Tibial nerve (tissue), 4 donors: ENCODE data around the gene ZNF783.

Experiments used
- EP300 ChIP-seq, 2 donors: sonication (generic); formaldehyde crosslinking; IDR thresholded peaks; one replicate each; pipeline ENCODE4 v1.6.1; 2017; ENCODE audit warnings: antibody characterized with exemption in 2 of 2, mild to moderate bottlenecking in 1 of 2
- POLR2A ChIP-seq, 2 donors: fragments of 450-650 bp; IDR thresholded peaks; one replicate each; pipeline ENCODE4 v1.6.1; 2017; ENCODE audit warnings: antibody characterized with exemption in 2 of 2, mild to moderate bottlenecking in 2 of 2, moderate library complexity in 2 of 2
- TF ChIP-seq, protein P1 (sequence below), 5 experiments: fragments of 200-600 bp in 3 of 5; fragments of 450-650 bp in 2 of 5; sonication (generic) in 3 of 5; IDR thresholded peaks; one replicate each; pipeline ENCODE4 v1.5.1; 2016 to 2019; ENCODE audit warnings: antibody characterized with exemption in 5 of 5, mild to moderate bottlenecking in 3 of 5, moderate library complexity in 2 of 5

DNA sequence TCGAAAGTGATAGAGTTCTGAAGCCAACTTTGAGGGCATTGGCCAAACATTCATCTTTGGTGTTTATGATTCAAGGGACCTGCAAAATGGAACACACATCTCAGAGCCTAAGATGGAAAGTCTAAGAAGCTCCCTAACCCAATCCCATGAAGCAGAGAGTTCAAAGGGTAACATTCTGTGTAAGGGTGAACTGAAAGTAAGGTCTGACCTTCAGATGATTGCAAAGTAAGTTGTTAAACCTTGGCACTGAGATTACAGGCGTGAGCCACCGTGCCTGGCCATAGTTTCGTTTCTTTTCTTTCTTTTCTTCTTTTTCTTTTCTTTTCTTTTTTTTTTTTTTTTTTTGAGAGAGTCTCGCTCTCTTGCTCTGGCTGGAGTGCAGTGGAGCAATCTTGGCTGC, 20.3 kb upstream of the ZNF783 start:
- TF ChIP-seq, protein P1, sequence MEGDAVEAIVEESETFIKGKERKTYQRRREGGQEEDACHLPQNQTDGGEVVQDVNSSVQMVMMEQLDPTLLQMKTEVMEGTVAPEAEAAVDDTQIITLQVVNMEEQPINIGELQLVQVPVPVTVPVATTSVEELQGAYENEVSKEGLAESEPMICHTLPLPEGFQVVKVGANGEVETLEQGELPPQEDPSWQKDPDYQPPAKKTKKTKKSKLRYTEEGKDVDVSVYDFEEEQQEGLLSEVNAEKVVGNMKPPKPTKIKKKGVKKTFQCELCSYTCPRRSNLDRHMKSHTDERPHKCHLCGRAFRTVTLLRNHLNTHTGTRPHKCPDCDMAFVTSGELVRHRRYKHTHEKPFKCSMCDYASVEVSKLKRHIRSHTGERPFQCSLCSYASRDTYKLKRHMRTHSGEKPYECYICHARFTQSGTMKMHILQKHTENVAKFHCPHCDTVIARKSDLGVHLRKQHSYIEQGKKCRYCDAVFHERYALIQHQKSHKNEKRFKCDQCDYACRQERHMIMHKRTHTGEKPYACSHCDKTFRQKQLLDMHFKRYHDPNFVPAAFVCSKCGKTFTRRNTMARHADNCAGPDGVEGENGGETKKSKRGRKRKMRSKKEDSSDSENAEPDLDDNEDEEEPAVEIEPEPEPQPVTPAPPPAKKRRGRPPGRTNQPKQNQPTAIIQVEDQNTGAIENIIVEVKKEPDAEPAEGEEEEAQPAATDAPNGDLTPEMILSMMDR (IDR thresholded peaks at IDR 0.05) = no peak
- TF ChIP-seq POLR2A (IDR thresholded peaks at IDR 0.05) = no peak
- TF ChIP-seq EP300 (IDR thresholded peaks at IDR 0.05) = no peak
